ENCODE data around the gene TOMM70.

The TOMM70 gene

DNA sequence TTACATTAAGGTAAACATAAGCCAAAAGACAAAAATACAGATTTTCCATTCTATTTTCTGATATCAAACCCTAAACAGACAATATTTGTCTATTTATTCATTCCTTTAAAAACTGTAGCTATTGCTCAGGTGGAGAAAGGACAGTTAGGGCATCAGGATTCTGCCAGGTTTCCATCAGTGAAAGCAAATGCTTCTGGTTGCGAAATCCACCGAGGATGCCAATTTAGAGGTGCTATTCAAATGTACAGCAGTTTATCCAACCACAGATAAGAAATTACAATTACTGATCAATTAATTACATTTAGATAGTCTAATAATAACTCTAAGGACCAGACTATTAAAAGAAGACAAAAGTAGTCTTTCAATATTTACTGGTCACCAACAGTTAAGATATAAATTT, 3.9 kb downstream of the TOMM70 start:
- no peaks in the 10 kb centered on the region for H3K27me3 ChIP-seq (ENCODE audit: insufficient read depth, low read length)
- H3K9ac ChIP-seq (ENCODE audit: low read depth, low read length) = no peak overlapping the region
- H3K9me3 ChIP-seq (ENCODE audit: insufficient read depth, low read depth, low read length) = no peaks in the 10 kb centered on the region
- no peak overlapping the region for H3K27ac ChIP-seq (ENCODE audit: low read depth, low read length)
- H3K4me1 ChIP-seq (ENCODE audit: insufficient read depth, low read length) = peaks cover 7% of the 10 kb centered on the region; the same call in 1 of the 2 replicates
- no peak overlapping the region for H3K4me3 ChIP-seq (ENCODE audit: low read length)
- peaks cover 2% of the 10 kb centered on the region; the same call in 1 of the 2 replicates for H3K36me3 ChIP-seq (ENCODE audit: insufficient read depth, low read length)
- WGBS = 93% methylated on average over 2 of the region's 2 CpGs

DNA sequence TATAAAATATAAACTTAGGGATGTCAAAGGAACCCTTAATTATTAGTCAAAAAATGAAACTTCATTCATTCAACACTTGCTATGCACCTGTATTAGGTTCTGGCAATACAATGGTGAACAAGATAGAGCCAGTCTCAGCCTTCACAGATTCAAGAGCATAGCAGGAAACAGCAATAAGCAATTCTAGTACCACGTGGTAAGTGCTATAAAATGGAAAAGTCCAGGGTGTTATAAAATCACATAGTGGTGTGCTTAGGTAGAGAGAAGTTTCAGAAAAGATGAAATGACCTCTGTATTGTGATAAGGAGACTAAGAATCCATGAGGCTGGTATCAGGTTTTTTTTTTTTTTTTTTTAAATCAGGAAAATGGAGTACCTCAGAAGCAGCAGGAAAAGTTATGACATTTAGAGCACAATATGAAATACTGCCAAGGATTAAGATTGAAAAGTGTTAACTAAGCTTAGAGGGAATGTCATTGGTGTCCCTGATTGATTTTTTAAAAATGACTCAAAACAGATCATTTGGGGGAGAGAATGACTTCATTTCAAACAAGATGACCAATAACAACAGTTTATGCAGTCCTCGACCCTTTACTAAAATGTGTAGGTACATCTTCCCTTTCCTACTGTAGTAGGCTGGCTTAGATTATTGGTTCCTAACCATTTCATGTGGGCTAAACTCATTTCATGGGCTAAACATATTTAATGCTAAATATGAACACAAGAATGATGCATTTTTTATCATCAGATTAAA, 5.0 kb downstream of the TOMM70 start:
- 95% methylated on average over 2 of the region's 2 CpGs for WGBS
- Histone ChIP-seq H3K9me3 (ENCODE audit: insufficient read depth, low read depth, low read length) (no peaks in the 10 kb centered on the region), H3K9ac (ENCODE audit: low read depth, low read length) (no peak overlapping the region), H3K4me3 (ENCODE audit: low read length) (no peak overlapping the region), H3K27ac (ENCODE audit: low read depth, low read length) (no peak overlapping the region), H3K4me1 (ENCODE audit: insufficient read depth, low read length) (peaks cover 7% of the 10 kb centered on the region; the same call in 1 of the 2 replicates), H3K36me3 (ENCODE audit: insufficient read depth, low read length) (peaks cover 2% of the 10 kb centered on the region; the same call in 1 of the 2 replicates), H3K27me3 (ENCODE audit: insufficient read depth, low read length) (no peaks in the 10 kb centered on the region)

DNA sequence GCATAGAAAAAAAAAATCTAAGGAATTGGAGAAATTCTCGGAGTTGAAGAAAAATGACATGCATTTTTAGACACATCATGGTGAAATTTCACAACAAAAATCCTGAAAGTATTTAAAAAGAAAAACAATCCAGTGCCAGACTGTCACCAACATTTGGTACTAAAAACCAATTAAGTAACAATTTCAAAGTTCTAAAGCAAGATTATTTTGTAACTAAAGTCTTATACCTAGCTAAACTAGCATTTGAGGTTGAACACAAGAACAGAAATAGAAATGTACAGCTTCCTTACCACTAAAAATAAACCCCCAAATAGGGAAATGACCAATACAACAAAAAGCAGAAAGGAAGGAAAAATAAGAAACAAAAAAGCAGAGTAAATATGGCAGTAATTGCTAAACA, 11.9 kb downstream of the TOMM70 start:
- Histone ChIP-seq H3K27me3 (ENCODE audit: insufficient read depth, low read length) (no peaks in the 10 kb centered on the region), H3K9me3 (ENCODE audit: insufficient read depth, low read depth, low read length) (peaks cover 11% of the 10 kb centered on the region; the same call in 1 of the 2 replicates), H3K4me3 (ENCODE audit: low read length) (no peak overlapping the region), H3K36me3 (ENCODE audit: insufficient read depth, low read length) (peaks cover 47% of the 10 kb centered on the region), H3K4me1 (ENCODE audit: insufficient read depth, low read length) (peaks cover 5% of the 10 kb centered on the region; the same call in 1 of the 2 replicates), H3K9ac (ENCODE audit: low read depth, low read length) (no peak overlapping the region), H3K27ac (ENCODE audit: low read depth, low read length) (no peak overlapping the region)
- 100% methylated on average over 1 of the region's 1 CpG for WGBS

DNA sequence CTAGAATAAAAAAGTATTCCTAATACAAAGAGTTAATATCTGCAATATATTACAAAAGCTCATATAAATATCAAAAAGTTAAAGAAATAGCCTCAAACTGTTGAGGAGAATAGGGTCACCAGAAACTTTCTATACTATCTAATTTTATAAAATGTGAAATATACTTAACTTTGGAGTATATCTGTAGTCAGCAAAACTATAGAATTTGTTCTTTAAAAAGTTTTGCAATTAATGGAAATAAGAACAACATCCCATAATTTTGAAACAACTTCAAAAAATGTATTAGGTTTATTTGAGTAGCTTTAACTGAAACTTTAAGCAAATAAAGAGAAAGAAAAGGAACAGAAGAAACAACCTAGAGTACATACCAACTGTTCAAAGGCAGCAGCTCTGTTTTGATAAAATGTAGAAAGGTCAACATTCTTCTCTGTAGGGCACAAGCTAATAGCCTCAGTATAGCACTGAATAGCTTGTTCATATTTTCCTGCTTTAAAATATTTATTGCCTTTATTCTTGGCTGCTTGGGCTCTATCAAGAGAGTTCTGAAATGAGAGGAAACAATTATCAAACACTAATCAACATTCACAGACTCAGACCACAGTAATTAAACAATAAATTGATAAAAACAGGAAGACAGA, 14.3 kb downstream of the TOMM70 start:
- Histone ChIP-seq H3K4me1 (ENCODE audit: insufficient read depth, low read length) (no peaks in the 10 kb centered on the region), H3K9me3 (ENCODE audit: insufficient read depth, low read depth, low read length) (peaks cover 11% of the 10 kb centered on the region; the same call in 1 of the 2 replicates), H3K4me3 (ENCODE audit: low read length) (no peak overlapping the region), H3K36me3 (ENCODE audit: insufficient read depth, low read length) (peaks cover 70% of the 10 kb centered on the region), H3K27me3 (ENCODE audit: insufficient read depth, low read length) (no peaks in the 10 kb centered on the region), H3K9ac (ENCODE audit: low read depth, low read length) (no peak overlapping the region), H3K27ac (ENCODE audit: low read depth, low read length) (no peak overlapping the region)

DNA sequence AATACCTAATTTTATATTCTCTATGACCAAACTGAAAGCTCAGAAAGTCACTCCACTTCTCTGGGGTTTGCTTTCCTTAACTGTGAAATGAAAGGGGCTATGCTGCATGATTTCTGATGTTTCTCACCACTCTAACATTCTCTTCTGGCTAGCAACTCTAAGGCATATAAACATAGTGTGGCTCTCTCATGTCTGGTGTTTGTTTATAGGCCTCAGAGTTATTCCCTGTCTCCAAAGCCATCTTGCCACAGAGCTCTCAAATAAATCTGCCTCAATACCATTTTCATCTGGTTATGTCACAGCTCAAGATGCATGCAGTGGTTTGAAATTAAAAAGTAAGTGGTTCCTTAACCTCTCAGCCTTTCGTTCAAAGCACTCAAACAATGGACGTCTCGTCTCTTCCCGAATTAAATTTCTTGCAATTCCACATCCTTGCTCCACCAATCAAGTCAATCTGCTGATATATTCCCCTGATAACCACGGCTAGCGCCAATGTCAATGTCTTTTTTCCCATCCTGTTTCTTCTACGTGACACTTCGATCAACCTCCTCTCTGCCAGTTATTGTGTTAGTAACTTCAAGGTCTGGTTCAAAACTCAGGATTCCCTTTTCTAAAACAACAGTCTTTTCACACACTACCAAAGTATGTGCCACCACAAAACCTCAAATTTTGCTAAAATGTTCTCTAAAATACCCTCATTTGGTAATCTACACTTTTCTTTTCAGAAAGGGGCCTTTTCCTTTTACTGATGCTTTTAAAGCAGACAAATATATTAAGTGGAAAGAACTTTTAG, 16.0 kb downstream of the TOMM70 start:
- H3K27ac ChIP-seq (ENCODE audit: low read depth, low read length) = no peak overlapping the region
- H3K4me3 ChIP-seq (ENCODE audit: low read length) = no peak overlapping the region
- WGBS = 84% methylated on average over 8 of the region's 8 CpGs
- H3K9me3 ChIP-seq (ENCODE audit: insufficient read depth, low read depth, low read length) = peaks cover 9% of the 10 kb centered on the region; the same call in 1 of the 2 replicates
- no peaks in the 10 kb centered on the region for H3K4me1 ChIP-seq (ENCODE audit: insufficient read depth, low read length)
- peaks cover 82% of the 10 kb centered on the region for H3K36me3 ChIP-seq (ENCODE audit: insufficient read depth, low read length)
- no peaks in the 10 kb centered on the region for H3K27me3 ChIP-seq (ENCODE audit: insufficient read depth, low read length)
- no peak overlapping the region for H3K9ac ChIP-seq (ENCODE audit: low read depth, low read length)

DNA sequence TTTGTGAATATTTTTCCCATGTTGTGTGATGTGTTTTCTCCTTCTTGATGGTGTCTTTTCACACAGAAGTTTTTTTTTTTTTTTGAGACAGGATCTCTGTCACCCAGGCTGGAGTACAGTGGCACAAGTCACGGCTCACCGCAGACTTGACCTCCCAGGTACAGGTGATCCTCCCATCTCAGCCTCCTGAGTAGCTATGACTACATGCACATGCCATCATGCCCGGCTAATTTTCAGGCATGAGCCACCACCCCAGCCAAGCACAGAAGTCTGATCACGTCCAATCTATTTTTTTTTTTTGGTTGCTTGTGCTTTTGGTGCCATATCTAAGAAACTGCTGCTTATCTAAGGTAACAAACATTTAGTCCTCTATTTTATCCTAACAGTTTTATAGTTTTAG, 24.6 kb downstream of the TOMM70 start:
- H3K9me3 ChIP-seq (ENCODE audit: insufficient read depth, low read depth, low read length) = no peaks in the 10 kb centered on the region
- WGBS = 98% methylated on average over 4 of the region's 4 CpGs
- H3K36me3 ChIP-seq (ENCODE audit: insufficient read depth, low read length) = peaks cover 96% of the 10 kb centered on the region
- H3K4me3 ChIP-seq (ENCODE audit: low read length) = no peak overlapping the region
- no peak overlapping the region for H3K27ac ChIP-seq (ENCODE audit: low read depth, low read length)
- H3K9ac ChIP-seq (ENCODE audit: low read depth, low read length) = no peak overlapping the region
- H3K27me3 ChIP-seq (ENCODE audit: insufficient read depth, low read length) = no peaks in the 10 kb centered on the region
- no peaks in the 10 kb centered on the region for H3K4me1 ChIP-seq (ENCODE audit: insufficient read depth, low read length)

DNA sequence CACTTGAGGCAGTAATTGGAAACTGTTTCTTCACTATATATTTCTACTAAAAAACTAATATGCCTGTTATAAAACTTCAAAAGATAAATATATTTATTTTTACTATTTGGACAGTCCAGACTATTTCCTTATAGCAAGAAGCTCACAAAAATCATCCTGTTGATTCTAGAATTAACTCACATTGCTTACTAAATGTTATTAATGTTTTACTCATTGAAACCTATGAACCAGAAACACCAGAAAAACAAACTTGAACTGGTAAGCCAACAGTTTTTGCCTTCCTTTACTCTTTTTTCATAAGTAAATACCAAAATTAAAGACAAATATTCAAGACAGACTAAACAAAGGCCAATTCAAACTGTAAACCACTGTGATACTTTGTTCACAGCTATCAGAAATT, 26.4 kb downstream of the TOMM70 start:
- H3K9ac ChIP-seq (ENCODE audit: low read depth, low read length) = no peak overlapping the region
- H3K9me3 ChIP-seq (ENCODE audit: insufficient read depth, low read depth, low read length) = no peaks in the 10 kb centered on the region
- H3K4me1 ChIP-seq (ENCODE audit: insufficient read depth, low read length) = peaks cover 4% of the 10 kb centered on the region; the same call in 1 of the 2 replicates
- no peak overlapping the region for H3K27ac ChIP-seq (ENCODE audit: low read depth, low read length)
- no peak overlapping the region for H3K4me3 ChIP-seq (ENCODE audit: low read length)
- H3K36me3 ChIP-seq (ENCODE audit: insufficient read depth, low read length) = peaks cover 96% of the 10 kb centered on the region
- no peaks in the 10 kb centered on the region for H3K27me3 ChIP-seq (ENCODE audit: insufficient read depth, low read length)

DNA sequence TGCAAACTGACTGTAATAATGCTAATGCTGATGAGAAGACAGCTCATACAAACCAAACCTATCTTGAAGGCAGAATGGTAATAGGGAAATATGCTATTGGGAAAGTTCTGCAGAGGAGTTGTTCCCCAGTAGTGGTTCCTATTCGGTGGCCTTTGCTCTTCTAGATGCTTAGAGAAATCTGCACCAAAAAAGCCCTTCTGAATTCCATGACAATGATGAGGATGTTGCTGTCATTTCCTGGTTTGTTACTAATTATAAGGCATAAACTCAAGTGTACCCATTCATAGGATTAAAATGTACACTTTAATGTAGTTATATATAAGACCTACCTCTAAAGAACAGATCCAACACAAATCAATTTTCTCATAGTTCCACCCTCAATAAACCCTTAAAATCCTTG, 30.1 kb downstream of the TOMM70 start:
- H3K9ac ChIP-seq (ENCODE audit: low read depth, low read length) = no peak overlapping the region
- H3K4me1 ChIP-seq (ENCODE audit: insufficient read depth, low read length) = peaks cover 4% of the 10 kb centered on the region; the same call in 1 of the 2 replicates
- H3K36me3 ChIP-seq (ENCODE audit: insufficient read depth, low read length) = peaks cover 97% of the 10 kb centered on the region
- no peak overlapping the region for H3K4me3 ChIP-seq (ENCODE audit: low read length)
- H3K27me3 ChIP-seq (ENCODE audit: insufficient read depth, low read length) = no peaks in the 10 kb centered on the region
- H3K9me3 ChIP-seq (ENCODE audit: insufficient read depth, low read depth, low read length) = no peaks in the 10 kb centered on the region
- 96% methylated on average over 1 of the region's 1 CpG for WGBS
- H3K27ac ChIP-seq (ENCODE audit: low read depth, low read length) = no peak overlapping the region

DNA sequence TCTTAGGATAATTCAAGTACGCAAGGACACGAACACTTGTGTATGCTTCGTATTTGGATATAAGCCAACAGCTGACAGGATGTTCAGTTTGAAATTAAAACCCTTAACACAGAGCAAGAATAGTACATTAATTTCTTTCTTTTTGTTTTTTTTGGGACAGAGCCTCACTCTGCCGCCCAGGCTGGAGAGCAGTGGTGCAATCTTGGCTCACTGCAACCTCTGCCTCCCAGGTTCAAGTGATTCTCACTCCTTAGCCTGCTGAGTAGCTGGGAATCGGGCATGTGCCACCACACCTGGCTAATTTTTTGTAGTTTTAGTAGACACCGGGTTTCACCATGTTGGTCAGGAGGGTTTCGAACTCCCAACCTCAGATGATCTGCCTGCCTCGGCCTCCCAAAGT, 32.4 kb downstream of the TOMM70 start:
- Histone ChIP-seq H3K27me3 (ENCODE audit: insufficient read depth, low read length) (no peaks in the 10 kb centered on the region), H3K9me3 (ENCODE audit: insufficient read depth, low read depth, low read length) (no peaks in the 10 kb centered on the region), H3K27ac (ENCODE audit: low read depth, low read length) (no peak overlapping the region), H3K9ac (ENCODE audit: low read depth, low read length) (no peak overlapping the region), H3K36me3 (ENCODE audit: insufficient read depth, low read length) (peaks cover 98% of the 10 kb centered on the region), H3K4me3 (ENCODE audit: low read length) (no peak overlapping the region), H3K4me1 (ENCODE audit: insufficient read depth, low read length) (peaks cover 4% of the 10 kb centered on the region; the same call in 1 of the 2 replicates)
- whole genome bisulfite sequencing = 97% methylated on average over 8 of the region's 8 CpGs

DNA sequence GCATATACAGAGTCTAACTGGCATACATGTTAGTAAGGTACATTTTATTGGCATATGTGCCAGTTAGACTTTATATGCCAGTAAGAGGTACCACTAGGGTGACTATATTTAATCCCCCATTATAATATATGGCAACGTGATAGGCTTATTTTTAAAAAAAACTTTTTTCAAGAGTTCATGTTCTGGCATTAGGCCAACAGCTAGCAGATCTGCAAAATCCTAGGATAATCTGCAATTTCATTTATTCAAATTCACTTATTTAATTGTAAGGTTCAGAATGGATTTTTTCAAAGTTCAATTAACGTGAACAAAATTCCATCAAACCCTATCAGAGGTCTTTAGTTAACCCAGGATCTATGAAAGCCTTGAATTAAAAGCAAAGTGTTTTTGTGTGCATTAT, 34.5 kb downstream of the TOMM70 start:
- H3K9ac ChIP-seq (ENCODE audit: low read depth, low read length) = no peak overlapping the region
- WGBS = 100% methylated on average over 2 of the region's 2 CpGs

DNA sequence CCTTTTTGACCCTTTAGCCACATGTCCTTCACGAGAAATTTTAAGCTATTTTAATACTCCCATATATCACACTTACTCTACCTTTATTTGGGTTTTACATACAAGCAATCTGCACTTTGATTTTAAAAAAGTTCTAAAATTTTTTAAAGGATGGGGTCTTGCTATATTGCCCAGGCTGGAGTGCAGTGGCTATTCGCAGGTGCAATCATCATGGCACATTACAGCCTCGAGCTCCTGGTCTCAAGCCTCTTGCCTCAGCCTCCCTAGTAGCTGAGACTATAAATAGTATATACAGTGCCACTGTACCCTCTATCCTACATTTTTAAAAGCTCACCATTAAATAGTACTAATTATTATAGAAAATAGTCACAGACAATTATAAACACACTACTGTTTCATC, 36.5 kb downstream of the TOMM70 start:
- H3K27me3 ChIP-seq (ENCODE audit: insufficient read depth, low read length) = no peaks in the 10 kb centered on the region
- WGBS = 91% methylated on average over 3 of the region's 3 CpGs
- H3K27ac ChIP-seq (ENCODE audit: low read depth, low read length) = no peak overlapping the region
- no peaks in the 10 kb centered on the region for H3K4me1 ChIP-seq (ENCODE audit: insufficient read depth, low read length)
- peaks cover 6% of the 10 kb centered on the region; the same call in 1 of the 2 replicates for H3K9me3 ChIP-seq (ENCODE audit: insufficient read depth, low read depth, low read length)
- no peak overlapping the region for H3K4me3 ChIP-seq (ENCODE audit: low read length)
- H3K9ac ChIP-seq (ENCODE audit: low read depth, low read length) = no peak overlapping the region
- peaks cover 83% of the 10 kb centered on the region for H3K36me3 ChIP-seq (ENCODE audit: insufficient read depth, low read length)

More for the DNA sequence above, 34.5 kb downstream of the TOMM70 start:
- Histone ChIP-seq H3K27ac (ENCODE audit: low read depth, low read length) (no peak overlapping the region), H3K27me3 (ENCODE audit: insufficient read depth, low read length) (no peaks in the 10 kb centered on the region), H3K9me3 (ENCODE audit: insufficient read depth, low read depth, low read length) (peaks cover 6% of the 10 kb centered on the region; the same call in 1 of the 2 replicates), H3K36me3 (ENCODE audit: insufficient read depth, low read length) (peaks cover 98% of the 10 kb centered on the region), H3K4me3 (ENCODE audit: low read length) (no peak overlapping the region), H3K4me1 (ENCODE audit: insufficient read depth, low read length) (peaks cover 4% of the 10 kb centered on the region; the same call in 1 of the 2 replicates)
